ENCODE measurements around the gene FAM50B.

The FAM50B gene

GRCh38 chr6:3829285-3829684, 19.9 kb upstream of the FAM50B start:
- no peak for TF ChIP-seq CTCF (conservative IDR thresholded peaks at IDR 0.05; ENCODE audit: low read depth, low read length)
- DNase-seq (ENCODE audit: low read depth): no peak
- H3K4me3 ChIP-seq (ENCODE audit: low read length): no peak overlapping the region

- no peak for DNase-seq (ENCODE audit: low read depth)
- no peak overlapping the region for H3K4me3 ChIP-seq (ENCODE audit: low read length)
- no peak for TF ChIP-seq CTCF (conservative IDR thresholded peaks at IDR 0.05; ENCODE audit: low read depth, low read length)
Observed at GRCh38 chr6:3830806-3831205, 18.4 kb upstream of the FAM50B start.

GRCh38 chr6:3831761-3832530, 17.2 kb upstream of the FAM50B start:
- no peak for TF ChIP-seq CTCF (conservative IDR thresholded peaks at IDR 0.05; ENCODE audit: low read depth, low read length)
- no peak overlapping the region for H3K4me3 ChIP-seq (ENCODE audit: low read length)
- no peak for DNase-seq (ENCODE audit: low read depth)

- DNase-seq (ENCODE audit: low read depth): no peak
- H3K4me3 ChIP-seq (ENCODE audit: low read length): no peak overlapping the region
- TF ChIP-seq CTCF (conservative IDR thresholded peaks at IDR 0.05; ENCODE audit: low read depth, low read length): no peak
Observed at GRCh38 chr6:3835055-3835731, 14.0 kb upstream of the FAM50B start.

- TF ChIP-seq CTCF (conservative IDR thresholded peaks at IDR 0.05; ENCODE audit: low read depth, low read length): no peak
- no peak for DNase-seq (ENCODE audit: low read depth)
- no peak overlapping the region for H3K4me3 ChIP-seq (ENCODE audit: low read length)
Observed at GRCh38 chr6:3835785-3836184, 13.4 kb upstream of the FAM50B start.

GRCh38 chr6:3836566-3836965, 12.6 kb upstream of the FAM50B start:
- no peak overlapping the region for H3K4me3 ChIP-seq (ENCODE audit: low read length)
- DNase-seq (ENCODE audit: low read depth): no peak
- no peak for TF ChIP-seq CTCF (conservative IDR thresholded peaks at IDR 0.05; ENCODE audit: low read depth, low read length)

GRCh38 chr6:3837781-3838180, 11.4 kb upstream of the FAM50B start:
- DNase-seq (ENCODE audit: low read depth): no peak
- no peak overlapping the region for H3K4me3 ChIP-seq (ENCODE audit: low read length)
- no peak for TF ChIP-seq CTCF (conservative IDR thresholded peaks at IDR 0.05; ENCODE audit: low read depth, low read length)

Measured in retinal pigment epithelial cell (primary cell).